ENCODE data around the gene NME7.
"Not testable (repeated sequence)": the region's sequence is repeated elsewhere in the genome, so short reads cannot be mapped to it uniquely, and the experiment has no call there.

NME7 gene

GRCh38 chr1:169196581-169196980 lies 171.0 kb downstream of the NME7 start:
- no peak overlapping the region for H3K4me3 Mint-ChIP-seq
- peaks cover 14% of the 10 kb centered on the region for H3K36me3 Mint-ChIP-seq (ENCODE audit: low read depth)
- no peaks in the 10 kb centered on the region for H3K27me3 Mint-ChIP-seq
- no peaks in the 10 kb centered on the region for H3K9me3 Mint-ChIP-seq
- H3K4me1 Mint-ChIP-seq (ENCODE audit: low read depth): no peaks in the 10 kb centered on the region
- no peak overlapping the region for H3K27ac Mint-ChIP-seq

- Mint-ChIP-seq H3K36me3 (ENCODE audit: low read depth) (peaks cover 14% of the 10 kb centered on the region), H3K4me1 (ENCODE audit: low read depth) (no peaks in the 10 kb centered on the region), H3K9me3 (no peaks in the 10 kb centered on the region), H3K27ac (no peak overlapping the region), H3K27me3 (no peaks in the 10 kb centered on the region), H3K4me3 (no peak overlapping the region)
These were observed 171.4 kb downstream of the NME7 start for GRCh38 chr1:169196161-169196560.

- no peak overlapping the region for H3K4me3 Mint-ChIP-seq
- no peaks in the 10 kb centered on the region for H3K4me1 Mint-ChIP-seq (ENCODE audit: low read depth)
- H3K36me3 Mint-ChIP-seq (ENCODE audit: low read depth): peaks cover 14% of the 10 kb centered on the region
- no peaks in the 10 kb centered on the region for H3K27me3 Mint-ChIP-seq
- no peaks in the 10 kb centered on the region for H3K9me3 Mint-ChIP-seq
- no peak overlapping the region for H3K27ac Mint-ChIP-seq
These were observed 174.3 kb downstream of the NME7 start for GRCh38 chr1:169193191-169193850.

- H3K4me3 Mint-ChIP-seq: no peak overlapping the region
- H3K36me3 Mint-ChIP-seq (ENCODE audit: low read depth): no peaks in the 10 kb centered on the region
- H3K27ac Mint-ChIP-seq: no peak overlapping the region
- H3K27me3 Mint-ChIP-seq: no peaks in the 10 kb centered on the region
- H3K4me1 Mint-ChIP-seq (ENCODE audit: low read depth): no peaks in the 10 kb centered on the region
- no peaks in the 10 kb centered on the region for H3K9me3 Mint-ChIP-seq
These were observed 181.5 kb downstream of the NME7 start for GRCh38 chr1:169186106-169186505.

GRCh38 chr1:169184812-169185211 lies 182.8 kb downstream of the NME7 start:
- no peak overlapping the region for H3K27ac Mint-ChIP-seq
- H3K36me3 Mint-ChIP-seq (ENCODE audit: low read depth): no peaks in the 10 kb centered on the region
- H3K9me3 Mint-ChIP-seq: no peaks in the 10 kb centered on the region
- no peaks in the 10 kb centered on the region for H3K27me3 Mint-ChIP-seq
- no peak overlapping the region for H3K4me3 Mint-ChIP-seq
- no peaks in the 10 kb centered on the region for H3K4me1 Mint-ChIP-seq (ENCODE audit: low read depth)

- no peaks in the 10 kb centered on the region for H3K36me3 Mint-ChIP-seq (ENCODE audit: low read depth)
- H3K4me1 Mint-ChIP-seq (ENCODE audit: low read depth): no peaks in the 10 kb centered on the region
- H3K27ac Mint-ChIP-seq: no peak overlapping the region
- peaks cover 5% of the 10 kb centered on the region for H3K9me3 Mint-ChIP-seq
- no peak overlapping the region for H3K4me3 Mint-ChIP-seq
- H3K27me3 Mint-ChIP-seq: no peaks in the 10 kb centered on the region
These were observed 187.4 kb downstream of the NME7 start for GRCh38 chr1:169180174-169180573.

- H3K27me3 Mint-ChIP-seq; H3K4me1 Mint-ChIP-seq (ENCODE audit: low read depth); H3K27ac Mint-ChIP-seq; H3K9me3 Mint-ChIP-seq; H3K36me3 Mint-ChIP-seq (ENCODE audit: low read depth); H3K4me3 Mint-ChIP-seq: not testable (repeated sequence)
These were observed 188.2 kb downstream of the NME7 start for GRCh38 chr1:169179431-169179830.

GRCh38 chr1:169175461-169175860 lies 192.1 kb downstream of the NME7 start:
- Mint-ChIP-seq H3K27ac (no peak overlapping the region), H3K27me3 (no peaks in the 10 kb centered on the region), H3K36me3 (ENCODE audit: low read depth) (no peaks in the 10 kb centered on the region), H3K4me3 (no peak overlapping the region), H3K4me1 (ENCODE audit: low read depth) (no peaks in the 10 kb centered on the region), H3K9me3 (peaks cover 5% of the 10 kb centered on the region)

- Mint-ChIP-seq H3K36me3 (ENCODE audit: low read depth) (peaks cover under 1% of the 10 kb centered on the region), H3K27me3 (no peaks in the 10 kb centered on the region), H3K4me1 (ENCODE audit: low read depth) (peaks cover 7% of the 10 kb centered on the region), H3K27ac (no peak overlapping the region), H3K4me3 (no peak overlapping the region), H3K9me3 (no peaks in the 10 kb centered on the region)
These were observed 204.5 kb downstream of the NME7 start for GRCh38 chr1:169163059-169163458.

- Mint-ChIP-seq H3K36me3 (ENCODE audit: low read depth) (no peaks in the 10 kb centered on the region), H3K4me3 (no peak overlapping the region), H3K4me1 (ENCODE audit: low read depth) (peaks cover 7% of the 10 kb centered on the region), H3K27me3 (no peaks in the 10 kb centered on the region), H3K27ac (no peak overlapping the region), H3K9me3 (no peaks in the 10 kb centered on the region)
These were observed 206.0 kb downstream of the NME7 start for GRCh38 chr1:169161496-169162194.

GRCh38 chr1:169160845-169161495 lies 206.6 kb downstream of the NME7 start:
- Mint-ChIP-seq H3K36me3 (ENCODE audit: low read depth) (no peaks in the 10 kb centered on the region), H3K4me3 (no peak overlapping the region), H3K27me3 (no peaks in the 10 kb centered on the region), H3K4me1 (ENCODE audit: low read depth) (peaks cover 7% of the 10 kb centered on the region), H3K27ac (no peak overlapping the region), H3K9me3 (no peaks in the 10 kb centered on the region)

GRCh38 chr1:169156580-169156979 lies 211.0 kb downstream of the NME7 start:
- Mint-ChIP-seq H3K4me3 (no peak overlapping the region), H3K27me3 (no peaks in the 10 kb centered on the region), H3K9me3 (no peaks in the 10 kb centered on the region), H3K4me1 (ENCODE audit: low read depth) (no peaks in the 10 kb centered on the region), H3K27ac (no peak overlapping the region), H3K36me3 (ENCODE audit: low read depth) (peaks cover 3% of the 10 kb centered on the region)

GRCh38 chr1:169155675-169156074 lies 211.9 kb downstream of the NME7 start:
- no peak overlapping the region for H3K27ac Mint-ChIP-seq
- no peaks in the 10 kb centered on the region for H3K9me3 Mint-ChIP-seq
- H3K4me3 Mint-ChIP-seq: no peak overlapping the region
- no peaks in the 10 kb centered on the region for H3K4me1 Mint-ChIP-seq (ENCODE audit: low read depth)
- no peaks in the 10 kb centered on the region for H3K27me3 Mint-ChIP-seq
- peaks cover 3% of the 10 kb centered on the region for H3K36me3 Mint-ChIP-seq (ENCODE audit: low read depth)

- Mint-ChIP-seq H3K27ac (no peak overlapping the region), H3K36me3 (ENCODE audit: low read depth) (peaks cover 3% of the 10 kb centered on the region), H3K4me3 (no peak overlapping the region), H3K27me3 (no peaks in the 10 kb centered on the region), H3K9me3 (no peaks in the 10 kb centered on the region), H3K4me1 (ENCODE audit: low read depth) (no peaks in the 10 kb centered on the region)
These were observed 216.2 kb downstream of the NME7 start for GRCh38 chr1:169151338-169151837.

GRCh38 chr1:169150641-169151337 lies 216.8 kb downstream of the NME7 start:
- Mint-ChIP-seq H3K4me3 (no peak overlapping the region), H3K9me3 (no peaks in the 10 kb centered on the region), H3K4me1 (ENCODE audit: low read depth) (no peaks in the 10 kb centered on the region), H3K36me3 (ENCODE audit: low read depth) (peaks cover 3% of the 10 kb centered on the region), H3K27ac (no peak overlapping the region), H3K27me3 (no peaks in the 10 kb centered on the region)

Measured in stimulated activated naive CD8-positive, alpha-beta T cell treated with anti-CD3 and anti-CD28 coated beads, Interleukin-15, Interleukin-2, amounts not matched to agents 100 ng/mL and 50 ng/mL, for 24 hours (primary cell).